NCI-H187 (cell line): ENCODE results near the gene MN1.

Source experiments
- DNase-seq, 2 experiments: peaks; one replicate each; lab custom pipeline; 2025; lab: John Stamatoyannopoulos, UW

The MN1 gene

DNA sequence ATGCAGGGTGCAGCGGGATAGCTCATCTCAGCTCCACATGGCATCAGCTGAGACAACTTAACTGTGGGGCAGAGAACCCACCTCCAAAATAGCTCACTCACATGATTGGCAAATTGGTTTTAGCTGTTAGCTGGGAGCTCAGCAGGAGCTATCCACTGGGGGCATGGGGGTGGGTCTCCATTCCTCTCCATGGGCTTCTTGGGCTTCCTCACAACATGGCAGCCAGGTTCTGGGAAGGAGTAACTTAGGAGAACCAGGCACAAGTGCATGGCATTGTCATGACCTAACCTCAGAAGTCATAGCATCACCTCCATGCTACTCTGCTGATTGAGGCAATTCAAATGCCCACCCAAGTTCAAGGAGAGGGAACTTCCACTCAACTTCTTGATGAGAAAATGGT, 85.5 kb downstream of the MN1 start:
- no peak for DNase-seq

DNA sequence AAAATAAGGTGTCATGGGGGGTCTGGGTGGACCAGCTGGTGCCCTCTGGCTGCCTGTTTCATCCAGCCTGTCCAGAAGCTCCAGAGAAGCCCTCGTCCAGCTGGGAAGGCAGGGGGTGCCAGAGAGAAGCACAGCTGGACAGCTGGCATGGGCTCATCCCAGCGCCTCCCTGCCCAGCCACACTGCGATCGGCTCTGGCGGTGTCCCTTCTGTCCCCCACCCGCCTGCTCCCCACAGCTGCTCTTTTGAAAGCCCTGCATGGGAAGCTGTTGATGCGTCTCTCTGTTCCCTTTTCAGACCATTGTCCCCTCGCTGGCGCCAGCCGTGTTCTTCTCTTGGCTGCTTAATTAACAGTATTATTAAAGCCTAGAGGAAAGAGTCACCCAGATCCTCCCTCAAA, 86.5 kb downstream of the MN1 start:
- no peak for DNase-seq

DNA sequence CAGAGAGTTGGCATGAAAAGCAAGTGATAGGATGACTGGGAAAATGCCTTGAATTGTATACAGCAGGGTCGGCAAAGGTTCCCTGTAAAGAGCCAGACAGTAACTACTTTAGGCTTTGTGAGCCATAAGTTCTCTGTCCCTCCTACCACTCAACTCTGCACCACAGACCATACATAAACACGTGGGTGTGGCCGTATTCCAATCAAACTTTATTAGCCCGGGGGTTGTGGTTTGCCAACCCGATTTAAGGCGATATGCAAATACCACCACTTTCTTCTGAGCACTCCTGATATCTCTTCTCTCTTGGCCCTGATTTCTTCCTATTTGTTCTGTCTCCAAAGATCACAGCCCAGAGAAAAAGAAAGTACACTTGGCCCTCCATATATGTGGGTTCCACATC, 87.5 kb downstream of the MN1 start:
- DNase-seq = no peak

- DNase-seq = no peak
These were observed 88.1 kb downstream of the MN1 start for GRCh38 chr22:27713461-27713860.

GRCh38 chr22:27711756-27712155, 89.8 kb downstream of the MN1 start:
- DNase-seq = no peak

- no peak for DNase-seq
These were observed 90.5 kb downstream of the MN1 start for GRCh38 chr22:27711012-27711411.

GRCh38 chr22:27709919-27710675, 91.5 kb downstream of the MN1 start:
- DNase-seq = no peak

- no peak for DNase-seq
These were observed 95.1 kb downstream of the MN1 start for GRCh38 chr22:27706489-27706888.

DNA sequence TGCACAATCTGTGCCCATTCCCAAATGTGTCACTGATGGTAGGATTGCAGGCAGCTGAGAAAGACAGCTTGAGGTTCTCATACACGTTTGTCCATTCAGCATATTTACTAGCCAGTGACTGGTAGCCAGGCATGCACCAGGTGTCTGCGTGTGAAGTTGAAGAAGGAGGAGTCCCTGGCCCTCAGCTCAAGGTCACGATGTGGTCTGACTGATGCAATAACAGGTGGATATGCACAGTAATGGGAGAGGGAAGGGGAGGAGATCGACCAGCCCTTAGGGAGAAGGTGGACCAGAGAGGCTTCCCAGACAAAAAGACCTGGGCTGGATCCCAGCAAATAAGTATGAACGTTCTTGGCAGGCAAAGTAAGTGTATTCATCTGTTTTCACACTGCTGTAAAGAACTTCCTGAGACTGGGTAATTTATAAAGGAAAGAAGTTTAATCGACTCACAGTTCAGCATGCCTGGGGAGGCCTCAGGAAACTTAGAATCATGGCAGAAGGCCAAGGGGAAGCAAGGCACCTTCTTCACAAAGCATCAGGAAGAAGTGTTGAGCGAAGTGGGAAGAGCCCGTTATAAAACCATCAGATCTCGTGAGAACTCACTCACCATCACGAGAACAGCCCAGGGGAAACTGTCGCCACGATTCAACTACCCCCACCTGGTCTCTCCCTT, 96.0 kb downstream of the MN1 start:
- no peak for DNase-seq

DNA sequence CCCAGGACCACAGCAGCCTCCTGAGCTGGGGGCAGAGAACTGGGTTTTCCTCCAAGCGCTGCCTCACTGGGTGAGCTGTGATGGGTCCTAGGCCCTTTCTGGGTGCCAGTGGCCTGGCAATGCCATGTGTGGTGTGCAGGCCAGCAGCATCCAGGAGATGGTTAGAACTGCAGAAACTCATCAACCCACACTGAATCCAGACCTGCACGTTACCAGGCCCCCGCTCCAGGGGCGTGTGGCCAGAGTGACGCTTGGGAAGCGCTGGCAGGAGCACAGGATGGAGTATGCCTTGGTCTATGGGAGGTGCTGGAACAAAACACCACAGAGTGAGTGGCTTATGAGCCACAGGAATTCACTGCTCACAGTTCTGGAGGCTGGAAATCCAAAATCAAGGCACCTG, 97.0 kb downstream of the MN1 start:
- no peak for DNase-seq

- DNase-seq = no peak
These were observed 102.1 kb downstream of the MN1 start for GRCh38 chr22:27699383-27700019.

GRCh38 chr22:27698813-27699212, 102.7 kb downstream of the MN1 start:
- DNase-seq = no peak
